LNCaP clone FGC (cell line): ENCODE results near the gene PDRG1.

Source experiments
- DNase-seq: peaks from one replicate; pipeline ENCODE4 v3.0.0-alpha.2; 2011; ENCODE audit warnings: low read depth
- H3K4me3 ChIP-seq: 2 replicates; pipeline ENCODE4 v1.5.1; 2011; ENCODE audit warnings: mild to moderate bottlenecking, low read depth, low read length, control low read depth
- CTCF ChIP-seq: IDR thresholded peaks from 2 replicates; pipeline ENCODE4 v1.5.1; 2012; ENCODE audit warnings: mild to moderate bottlenecking; ENCODE audit not compliant: control insufficient read depth, insufficient read depth; ENCODE audit errors: extremely low read depth

Gene PDRG1

GRCh38 chr20:31915491-31916280 is 36.2 kb downstream of the PDRG1 start:
- no peak for TF ChIP-seq CTCF
- H3K4me3 ChIP-seq: no peak overlapping the region
- DNase-seq: no peak

GRCh38 chr20:31914170-31914569 is 37.7 kb downstream of the PDRG1 start:
- no peak for TF ChIP-seq CTCF
- H3K4me3 ChIP-seq: no peak overlapping the region
- DNase-seq: no peak

GRCh38 chr20:31913431-31914157 is 38.3 kb downstream of the PDRG1 start:
- DNase-seq: no peak
- TF ChIP-seq CTCF: no peak
- no peak overlapping the region for H3K4me3 ChIP-seq

- TF ChIP-seq CTCF: no peak
- no peak for DNase-seq
Measured at GRCh38 chr20:31910071-31910803, 41.6 kb downstream of the PDRG1 start.

GRCh38 chr20:31909253-31910070 is 42.4 kb downstream of the PDRG1 start:
- DNase-seq: no peak
- no peak overlapping the region for H3K4me3 ChIP-seq
- TF ChIP-seq CTCF: no peak

More at GRCh38 chr20:31910071-31910803, 41.6 kb downstream of the PDRG1 start:
- no peak overlapping the region for H3K4me3 ChIP-seq

GRCh38 chr20:31908424-31908823 is 43.4 kb downstream of the PDRG1 start:
- no peak for TF ChIP-seq CTCF
- DNase-seq: no peak
- H3K4me3 ChIP-seq: no peak overlapping the region
